ENCODE data around the gene RANBP1.

Gene RANBP1

DNA sequence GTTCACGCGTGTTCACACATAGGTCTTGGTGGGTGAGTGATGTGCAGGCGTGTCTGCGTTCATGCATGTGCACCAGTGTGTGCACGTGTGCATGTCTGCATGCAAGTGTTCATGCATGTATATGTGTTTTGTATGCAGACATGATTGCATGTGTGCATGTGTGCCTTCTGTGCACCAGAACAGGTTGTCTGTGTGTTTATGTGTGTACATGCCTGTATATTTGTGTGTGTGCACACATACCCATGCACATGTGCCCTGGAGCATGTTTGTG is 20.6 kb downstream of the RANBP1 start:
- H2AFZ ChIP-seq = no peak overlapping the region
- no peak overlapping the region for H3K4me2 ChIP-seq (ENCODE audit: low read length)
- H3K9me3 ChIP-seq (ENCODE audit: control insufficient read depth, low read length) = no peaks in the 10 kb centered on the region
- H3K27me3 ChIP-seq (ENCODE audit: control insufficient read depth, insufficient read depth, low read length) = no peaks in the 10 kb centered on the region
- TF ChIP-seq, protein P1, sequence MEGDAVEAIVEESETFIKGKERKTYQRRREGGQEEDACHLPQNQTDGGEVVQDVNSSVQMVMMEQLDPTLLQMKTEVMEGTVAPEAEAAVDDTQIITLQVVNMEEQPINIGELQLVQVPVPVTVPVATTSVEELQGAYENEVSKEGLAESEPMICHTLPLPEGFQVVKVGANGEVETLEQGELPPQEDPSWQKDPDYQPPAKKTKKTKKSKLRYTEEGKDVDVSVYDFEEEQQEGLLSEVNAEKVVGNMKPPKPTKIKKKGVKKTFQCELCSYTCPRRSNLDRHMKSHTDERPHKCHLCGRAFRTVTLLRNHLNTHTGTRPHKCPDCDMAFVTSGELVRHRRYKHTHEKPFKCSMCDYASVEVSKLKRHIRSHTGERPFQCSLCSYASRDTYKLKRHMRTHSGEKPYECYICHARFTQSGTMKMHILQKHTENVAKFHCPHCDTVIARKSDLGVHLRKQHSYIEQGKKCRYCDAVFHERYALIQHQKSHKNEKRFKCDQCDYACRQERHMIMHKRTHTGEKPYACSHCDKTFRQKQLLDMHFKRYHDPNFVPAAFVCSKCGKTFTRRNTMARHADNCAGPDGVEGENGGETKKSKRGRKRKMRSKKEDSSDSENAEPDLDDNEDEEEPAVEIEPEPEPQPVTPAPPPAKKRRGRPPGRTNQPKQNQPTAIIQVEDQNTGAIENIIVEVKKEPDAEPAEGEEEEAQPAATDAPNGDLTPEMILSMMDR (IDR thresholded peaks at IDR 0.05) = no peak
- no peak overlapping the region for H3K4me3 ChIP-seq (ENCODE audit: low read depth, low read length)
- H3K9ac ChIP-seq = no peak overlapping the region
- H3K4me1 ChIP-seq = peaks cover 4% of the 10 kb centered on the region
- H3K79me2 ChIP-seq = no peaks in the 10 kb centered on the region
- no peak overlapping the region for H3K27ac ChIP-seq
- H3K36me3 ChIP-seq (ENCODE audit: control insufficient read depth, insufficient read depth, low read length) = no peaks in the 10 kb centered on the region

GRCh38 chr22:20137113-20137512 is 21.2 kb downstream of the RANBP1 start:
- no peak overlapping the region for H3K9ac ChIP-seq
- no peaks in the 10 kb centered on the region for H3K36me3 ChIP-seq (ENCODE audit: control insufficient read depth, insufficient read depth, low read length)
- H3K4me1 ChIP-seq = peaks cover 4% of the 10 kb centered on the region

DNA sequence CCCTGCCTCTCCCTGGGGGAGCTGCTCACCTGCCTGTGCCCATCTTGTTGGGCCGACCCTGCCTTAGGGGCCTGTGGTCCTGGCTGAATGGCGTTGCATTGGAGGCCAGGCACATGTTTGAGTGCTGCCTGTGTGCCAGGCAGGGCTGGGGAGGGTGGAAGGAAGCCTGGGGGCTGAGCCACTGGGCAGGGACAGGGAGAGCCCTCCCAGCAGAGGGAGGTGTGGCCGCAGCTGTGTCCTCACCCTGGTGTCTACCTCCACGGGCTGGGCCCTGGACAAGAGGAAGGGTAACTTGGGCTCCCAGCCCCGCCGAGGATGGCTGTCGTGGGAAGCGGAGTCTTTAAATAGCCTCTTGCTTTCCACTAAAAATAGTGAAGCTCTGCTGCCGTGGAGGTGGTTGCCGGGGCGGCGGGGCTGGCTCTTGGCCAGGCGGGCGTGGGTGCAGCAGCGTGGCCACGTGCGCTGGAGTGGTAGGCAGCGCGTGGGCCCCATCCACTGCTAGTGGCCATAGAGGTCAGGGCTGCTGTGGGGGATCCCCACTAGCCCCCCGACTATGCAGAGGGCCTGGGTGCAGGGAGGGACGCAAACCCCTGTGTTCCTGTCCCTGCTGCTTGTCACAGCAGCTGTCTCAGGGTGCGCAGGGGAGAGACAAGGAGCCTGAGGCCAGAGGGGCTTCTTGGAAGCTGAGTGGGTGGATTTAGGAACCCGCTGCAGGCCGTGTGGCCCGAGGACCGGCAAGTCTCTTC is 21.9 kb downstream of the RANBP1 start:
- no peak overlapping the region for H3K27ac ChIP-seq
- H2AFZ ChIP-seq = no peak overlapping the region
- H3K9ac ChIP-seq = no peak overlapping the region

More at GRCh38 chr22:20137113-20137512, 21.2 kb downstream of the RANBP1 start:
- H2AFZ ChIP-seq = no peak overlapping the region
- H3K9me3 ChIP-seq (ENCODE audit: control insufficient read depth, low read length) = no peaks in the 10 kb centered on the region
- no peaks in the 10 kb centered on the region for H3K27me3 ChIP-seq (ENCODE audit: control insufficient read depth, insufficient read depth, low read length)
- TF ChIP-seq, protein P1 (IDR thresholded peaks at IDR 0.05) = no peak
- no peak overlapping the region for H3K27ac ChIP-seq
- no peak overlapping the region for H3K4me3 ChIP-seq (ENCODE audit: low read depth, low read length)
- no peak overlapping the region for H3K4me2 ChIP-seq (ENCODE audit: low read length)
- no peaks in the 10 kb centered on the region for H3K79me2 ChIP-seq

DNA sequence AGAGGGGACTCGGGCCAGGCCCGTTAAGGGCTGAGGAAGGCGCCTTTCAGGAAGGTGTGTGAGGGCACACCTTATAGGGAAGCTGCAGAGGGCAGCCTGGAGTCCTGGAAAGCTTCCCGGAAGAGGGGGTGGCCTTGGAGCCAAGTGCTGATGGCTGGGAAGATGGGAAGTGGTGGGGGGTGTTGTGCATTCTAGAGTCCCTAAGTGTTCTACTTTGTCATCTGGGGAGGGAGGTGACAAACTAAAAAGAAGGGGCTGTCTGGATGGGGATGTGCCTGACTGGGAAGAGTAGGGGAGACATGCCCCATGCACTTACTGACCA is 22.5 kb downstream of the RANBP1 start:
- TF ChIP-seq, protein P1 (IDR thresholded peaks at IDR 0.05) = no peak
- no peak overlapping the region for H3K4me3 ChIP-seq (ENCODE audit: low read depth, low read length)
- no peaks in the 10 kb centered on the region for H3K36me3 ChIP-seq (ENCODE audit: control insufficient read depth, insufficient read depth, low read length)
- H3K9ac ChIP-seq = no peak overlapping the region
- no peak overlapping the region for H3K27ac ChIP-seq
- H3K4me2 ChIP-seq (ENCODE audit: low read length) = no peak overlapping the region
- H3K9me3 ChIP-seq (ENCODE audit: control insufficient read depth, low read length) = no peaks in the 10 kb centered on the region
- no peaks in the 10 kb centered on the region for H3K27me3 ChIP-seq (ENCODE audit: control insufficient read depth, insufficient read depth, low read length)
- no peaks in the 10 kb centered on the region for H3K4me1 ChIP-seq
- no peaks in the 10 kb centered on the region for H3K79me2 ChIP-seq
- no peak overlapping the region for H2AFZ ChIP-seq

More for the DNA sequence above, 21.9 kb downstream of the RANBP1 start:
- Histone ChIP-seq H3K36me3 (ENCODE audit: control insufficient read depth, insufficient read depth, low read length) (no peaks in the 10 kb centered on the region), H3K79me2 (no peaks in the 10 kb centered on the region), H3K4me1 (peaks cover under 1% of the 10 kb centered on the region), H3K4me3 (ENCODE audit: low read depth, low read length) (no peak overlapping the region), H3K9me3 (ENCODE audit: control insufficient read depth, low read length) (no peaks in the 10 kb centered on the region), H3K4me2 (ENCODE audit: low read length) (no peak overlapping the region), H3K27me3 (ENCODE audit: control insufficient read depth, insufficient read depth, low read length) (no peaks in the 10 kb centered on the region)
- TF ChIP-seq, protein P1 (IDR thresholded peaks at IDR 0.05) = no peak

- TF ChIP-seq, protein P1 (IDR thresholded peaks at IDR 0.05) = no peak
- Histone ChIP-seq H3K27ac (no peak overlapping the region), H3K4me1 (no peaks in the 10 kb centered on the region)
These were observed 23.0 kb downstream of the RANBP1 start for GRCh38 chr22:20138868-20139267.

More at GRCh38 chr22:20138868-20139267, 23.0 kb downstream of the RANBP1 start:
- Histone ChIP-seq H2AFZ (no peak overlapping the region), H3K27me3 (ENCODE audit: control insufficient read depth, insufficient read depth, low read length) (no peaks in the 10 kb centered on the region), H3K9me3 (ENCODE audit: control insufficient read depth, low read length) (no peaks in the 10 kb centered on the region), H3K9ac (no peak overlapping the region), H3K79me2 (no peaks in the 10 kb centered on the region), H3K4me2 (ENCODE audit: low read length) (no peak overlapping the region), H3K4me3 (ENCODE audit: low read depth, low read length) (no peak overlapping the region), H3K36me3 (ENCODE audit: control insufficient read depth, insufficient read depth, low read length) (no peaks in the 10 kb centered on the region)

All from parathyroid adenoma (tissue), 2 donors.